KOPT-K1 (cell line): ENCODE data around the gene PFDN2.
"Not testable (repeated sequence)": the region's sequence is repeated elsewhere in the genome, so short reads cannot be mapped to it uniquely, and the experiment has no call there.

Experiments used
- H3K27ac ChIP-seq: fragments of 200-600 bp; sonication (generic); 2 replicates; pipeline ENCODE4 v1.5.1; 2016; ENCODE audit warnings: antibody characterized with exemption, mild to moderate bottlenecking, low read depth, low read length; ENCODE audit not compliant: poor library complexity, severe bottlenecking
- H3K36me3 ChIP-seq: fragments of 200-600 bp; sonication (generic); 2 replicates; pipeline ENCODE4 v1.5.1; 2017; ENCODE audit warnings: antibody characterized with exemption, mild to moderate bottlenecking, low read length, moderate library complexity; ENCODE audit not compliant: insufficient read depth
- H3K9me3 ChIP-seq: fragments of 200-600 bp; sonication (generic); 2 replicates; pipeline ENCODE4 v1.5.1; 2017; ENCODE audit warnings: antibody characterized with exemption, low read length, mild to moderate bottlenecking; ENCODE audit not compliant: insufficient read depth, poor library complexity, severe bottlenecking

PFDN2 gene

GRCh38 chr1:161127649-161128048 is 9.8 kb upstream of the PFDN2 start:
- no peaks in the 10 kb centered on the region for H3K9me3 ChIP-seq
- H3K36me3 ChIP-seq = peaks cover 84% of the 10 kb centered on the region
- no peak overlapping the region for H3K27ac ChIP-seq

GRCh38 chr1:161122967-161123366 is 5.1 kb upstream of the PFDN2 start:
- Histone ChIP-seq H3K36me3 (peaks cover 89% of the 10 kb centered on the region), H3K27ac (no peak overlapping the region), H3K9me3 (no peaks in the 10 kb centered on the region)

GRCh38 chr1:161121834-161122233 is 4.0 kb upstream of the PFDN2 start:
- Histone ChIP-seq H3K27ac (no peak overlapping the region), H3K36me3 (peaks cover 78% of the 10 kb centered on the region), H3K9me3 (no peaks in the 10 kb centered on the region)

GRCh38 chr1:161121042-161121650 is 3.3 kb upstream of the PFDN2 start:
- Histone ChIP-seq H3K36me3 (peaks cover 71% of the 10 kb centered on the region), H3K27ac (no peak overlapping the region), H3K9me3 (no peaks in the 10 kb centered on the region)

GRCh38 chr1:161119092-161119903 is 1.5 kb upstream of the PFDN2 start:
- Histone ChIP-seq H3K36me3 (peaks cover 64% of the 10 kb centered on the region), H3K27ac (peak overlapping the region; percentile 85), H3K9me3 (no peaks in the 10 kb centered on the region)

GRCh38 chr1:161115961-161116360 is 1.9 kb downstream of the PFDN2 start:
- peaks cover 40% of the 10 kb centered on the region for H3K36me3 ChIP-seq
- not testable (repeated sequence) for H3K27ac ChIP-seq, H3K9me3 ChIP-seq

- H3K36me3 ChIP-seq = peaks cover 32% of the 10 kb centered on the region
- no peak overlapping the region for H3K27ac ChIP-seq
- H3K9me3 ChIP-seq = no peaks in the 10 kb centered on the region
These were observed 2.6 kb downstream of the PFDN2 start for GRCh38 chr1:161115132-161115711.

- H3K9me3 ChIP-seq = no peaks in the 10 kb centered on the region
- no peak overlapping the region for H3K27ac ChIP-seq
- H3K36me3 ChIP-seq = peaks cover 32% of the 10 kb centered on the region
These were observed 3.3 kb downstream of the PFDN2 start for GRCh38 chr1:161114556-161114955.

GRCh38 chr1:161113915-161114314 is 3.9 kb downstream of the PFDN2 start:
- Histone ChIP-seq H3K27ac (no peak overlapping the region), H3K36me3 (peaks cover 30% of the 10 kb centered on the region), H3K9me3 (no peaks in the 10 kb centered on the region)

- Histone ChIP-seq H3K36me3 (peaks cover 37% of the 10 kb centered on the region), H3K9me3 (no peaks in the 10 kb centered on the region), H3K27ac (no peak overlapping the region)
These were observed 6.3 kb downstream of the PFDN2 start for GRCh38 chr1:161111527-161111926.

GRCh38 chr1:161111117-161111516 is 6.7 kb downstream of the PFDN2 start:
- Histone ChIP-seq H3K36me3 (peaks cover 41% of the 10 kb centered on the region), H3K27ac (no peak overlapping the region), H3K9me3 (no peaks in the 10 kb centered on the region)

GRCh38 chr1:161106431-161106830 is 11.4 kb downstream of the PFDN2 start:
- Histone ChIP-seq H3K27ac (no peak overlapping the region), H3K36me3 (peaks cover 43% of the 10 kb centered on the region), H3K9me3 (no peaks in the 10 kb centered on the region)

GRCh38 chr1:161100556-161100955 is 17.3 kb downstream of the PFDN2 start:
- Histone ChIP-seq H3K36me3 (peaks cover 43% of the 10 kb centered on the region), H3K27ac (no peak overlapping the region), H3K9me3 (no peaks in the 10 kb centered on the region)

- Histone ChIP-seq H3K9me3 (no peaks in the 10 kb centered on the region), H3K36me3 (peaks cover 43% of the 10 kb centered on the region), H3K27ac (no peak overlapping the region)
These were observed 18.6 kb downstream of the PFDN2 start for GRCh38 chr1:161099090-161099802.
